ENCODE results near the gene OOSP4B. TPM values are rescaled to one million over a fixed set of nuclear protein-coding genes. Genes with fewer than 3 reads are reported as not detected.

The OOSP4B gene
- polyA plus RNA-seq, 3 donors = not detected

- Mint-ChIP-seq H3K36me3 (no peaks in the 10 kb centered on the region), H3K27ac (no peak overlapping the region), H3K4me3 (no peak overlapping the region), H3K27me3 (ENCODE audit: low read depth in 3 of 3) (peaks cover 0 to 1% (median 0%) of the 10 kb centered on the region in 3 donors), H3K4me1 (no peaks in the 10 kb centered on the region), H3K9me3 (peaks cover 12 to 27% (median 17%) of the 10 kb centered on the region in 7 donors)
- H3K9me3 ChIP-seq (replicated peaks in 1 of 2; ENCODE audit: control insufficient read depth in 1 of 2, insufficient read depth in 1 of 2, low read length in 2 of 2) = peaks cover 13% of the 10 kb centered on the region in 2 donors
- no peak for TF ChIP-seq CTCF (IDR thresholded peaks at IDR 0.05)
- no peaks in the 10 kb centered on the region for H3K36me3 ChIP-seq (replicated peaks in 1 of 2; ENCODE audit: control insufficient read depth in 1 of 2, insufficient read depth in 2 of 2, low read length in 2 of 2)
- H3K27me3 ChIP-seq (ENCODE audit: control insufficient read depth in 2 of 2, insufficient read depth in 2 of 2, low read length in 2 of 2) = no peaks in the 10 kb centered on the region
- H3K4me1 ChIP-seq (ENCODE audit: control insufficient read depth in 1 of 2, insufficient read depth in 2 of 2, low read length in 2 of 2) = no peaks in the 10 kb centered on the region
- no peaks in the 10 kb centered on the region for H3K79me2 ChIP-seq (ENCODE audit: insufficient read depth, low read length)
- WGBS (ENCODE audit: insufficient coverage) = no CpG with 5 or more reads among the region's 2 CpGs
- no peak overlapping the region for H3K9ac ChIP-seq (ENCODE audit: insufficient read depth, low read length, poor library complexity, severe bottlenecking)
- no peaks in the 10 kb centered on the region for H4K20me1 ChIP-seq (ENCODE audit: insufficient read depth, low read length)
- no peak overlapping the region for H3K4me2 ChIP-seq (replicated peaks; ENCODE audit: extremely low read depth, low read length, poor library complexity, severe bottlenecking)
- intact Hi-C loops (cut with micrococcal nuclease) = no loop called here
- DNase-seq = no peak
- H2AFZ ChIP-seq (ENCODE audit: insufficient read depth, low read depth, low read length, poor library complexity, severe bottlenecking) = no peak overlapping the region
- H3K4me3 ChIP-seq (replicated peaks in 1 of 3; ENCODE audit: low read depth in 2 of 3, low read length in 3 of 3) = no peak overlapping the region
- H3K27ac ChIP-seq (ENCODE audit: low read depth in 1 of 2, low read length in 2 of 2) = no peak overlapping the region
These were observed 13.3 kb upstream of the OOSP4B start for GRCh38 chr11:60003729-60004128.

- no peak for TF ChIP-seq CTCF (IDR thresholded peaks at IDR 0.05)
These were observed 11.6 kb upstream of the OOSP4B start for GRCh38 chr11:60005360-60005759.

More at GRCh38 chr11:60005360-60005759, 11.6 kb upstream of the OOSP4B start:
- Mint-ChIP-seq H3K9me3 (peaks cover 3 to 21% (median 12%) of the 10 kb centered on the region in 7 donors), H3K4me1 (no peaks in the 10 kb centered on the region), H3K27ac (no peak overlapping the region), H3K27me3 (ENCODE audit: low read depth in 3 of 3) (peaks cover 0 to 1% (median 0%) of the 10 kb centered on the region in 3 donors), H3K36me3 (no peaks in the 10 kb centered on the region), H3K4me3 (no peak overlapping the region)
- H4K20me1 ChIP-seq (ENCODE audit: insufficient read depth, low read length) = no peaks in the 10 kb centered on the region
- H3K36me3 ChIP-seq (replicated peaks in 1 of 2; ENCODE audit: control insufficient read depth in 1 of 2, insufficient read depth in 2 of 2, low read length in 2 of 2) = no peaks in the 10 kb centered on the region
- no peaks in the 10 kb centered on the region for H3K4me1 ChIP-seq (ENCODE audit: control insufficient read depth in 1 of 2, insufficient read depth in 2 of 2, low read length in 2 of 2)
- H3K9ac ChIP-seq (ENCODE audit: insufficient read depth, low read length, poor library complexity, severe bottlenecking) = no peak overlapping the region
- intact Hi-C loops (cut with micrococcal nuclease) = no loop called here
- WGBS (ENCODE audit: insufficient coverage) = no CpG with 5 or more reads among the region's 1 CpG
- H3K4me3 ChIP-seq (replicated peaks in 1 of 3; ENCODE audit: low read depth in 2 of 3, low read length in 3 of 3) = no peak overlapping the region
- H3K79me2 ChIP-seq (ENCODE audit: insufficient read depth, low read length) = no peaks in the 10 kb centered on the region
- no peak for DNase-seq
- no peak overlapping the region for H3K27ac ChIP-seq (ENCODE audit: low read depth in 1 of 2, low read length in 2 of 2)
- H3K9me3 ChIP-seq (replicated peaks in 1 of 2; ENCODE audit: control insufficient read depth in 1 of 2, insufficient read depth in 1 of 2, low read length in 2 of 2) = peaks cover 1 to 4% of the 10 kb centered on the region in 2 donors
- no peaks in the 10 kb centered on the region for H3K27me3 ChIP-seq (ENCODE audit: control insufficient read depth in 2 of 2, insufficient read depth in 2 of 2, low read length in 2 of 2)
- H3K4me2 ChIP-seq (replicated peaks; ENCODE audit: extremely low read depth, low read length, poor library complexity, severe bottlenecking) = no peak overlapping the region
- H2AFZ ChIP-seq (ENCODE audit: insufficient read depth, low read depth, low read length, poor library complexity, severe bottlenecking) = no peak overlapping the region

Measured in CD14-positive monocyte (primary cell).